HG02943 (cell line): ENCODE data around the gene GATB.

Source experiments
- ATAC-seq: cut with Tn5 transposase; IDR thresholded peaks from one replicate; pipeline ENCODE4 v1.9.1; 2021; ENCODE audit warnings: mild to moderate bottlenecking, low read depth, moderate library complexity; ENCODE audit not compliant: unreplicated experiment

The GATB gene

GRCh38 chr4:151703401-151703800, 57.4 kb downstream of the GATB start:
- no peak for ATAC-seq

- ATAC-seq: no peak
Observed at GRCh38 chr4:151702256-151702655, 58.6 kb downstream of the GATB start.

GRCh38 chr4:151700566-151701316, 60.1 kb downstream of the GATB start:
- ATAC-seq: no peak

- ATAC-seq: no peak
Observed at GRCh38 chr4:151698213-151698612, 62.6 kb downstream of the GATB start.

- no peak for ATAC-seq
Observed at GRCh38 chr4:151694961-151695720, 65.7 kb downstream of the GATB start.

- ATAC-seq: no peak
Observed at GRCh38 chr4:151692821-151693673, 67.8 kb downstream of the GATB start.

- ATAC-seq: no peak
Observed at GRCh38 chr4:151692443-151692782, 68.4 kb downstream of the GATB start.

- no peak for ATAC-seq
Observed at GRCh38 chr4:151691639-151692442, 69.0 kb downstream of the GATB start.

GRCh38 chr4:151690876-151691275, 69.9 kb downstream of the GATB start:
- ATAC-seq: no peak

- ATAC-seq: no peak
Observed at GRCh38 chr4:151690164-151690870, 70.5 kb downstream of the GATB start.

GRCh38 chr4:151689211-151689991, 71.4 kb downstream of the GATB start:
- ATAC-seq: no peak

- ATAC-seq: no peak
Observed at GRCh38 chr4:151688785-151689043, 72.1 kb downstream of the GATB start.

- no peak for ATAC-seq
Observed at GRCh38 chr4:151688003-151688784, 72.6 kb downstream of the GATB start.

GRCh38 chr4:151687021-151687640, 73.7 kb downstream of the GATB start:
- ATAC-seq: no peak

GRCh38 chr4:151685303-151685702, 75.5 kb downstream of the GATB start:
- no peak for ATAC-seq

GRCh38 chr4:151681085-151681484, 79.7 kb downstream of the GATB start:
- no peak for ATAC-seq

- no peak for ATAC-seq
Observed at GRCh38 chr4:151679231-151679630, 81.6 kb downstream of the GATB start.
